Testis (tissue), 3 donors: ENCODE measurements around the gene ZAR1. TPM values are rescaled to one million over a fixed set of nuclear protein-coding genes. Genes with fewer than 3 reads are reported as not detected.

Experiments
- DNase-seq: peaks from one replicate; pipeline ENCODE4 v3.0.0-alpha.2; 2019
- H3K27ac ChIP-seq, 2 donors: fragments of 200-600 bp; sonication (generic); one replicate each; pipeline ENCODE4 v1.5.1; 2019
- H3K27me3 ChIP-seq: fragments of 200-600 bp; sonication (generic); one replicate; pipeline ENCODE4 v1.5.1; 2019
- H3K36me3 ChIP-seq: fragments of 200-600 bp; sonication (generic); one replicate; pipeline ENCODE4 v1.5.1; 2017; ENCODE audit warnings: low read depth; ENCODE audit errors: missing control alignments
- H3K4me1 ChIP-seq: fragments of 200-600 bp; sonication (generic); one replicate; pipeline ENCODE4 v1.5.1; 2019
- H3K4me3 ChIP-seq, 2 donors: fragments of 200-600 bp; sonication (generic); one replicate each; pipeline ENCODE4 v1.5.1; 2017 to 2019
- H3K9me3 ChIP-seq: fragments of 200-600 bp; sonication (generic); one replicate; pipeline ENCODE4 v1.5.1; 2017
- POLR2A ChIP-seq: fragments of 450-650 bp; IDR thresholded peaks from one replicate; pipeline ENCODE4 v1.6.1; 2017; ENCODE audit warnings: antibody characterized with exemption, mild to moderate bottlenecking, moderate library complexity
- WGBS, 2 donors: methylation state at CpG; one replicate each; pipeline ENCODE4 v1.1.5; 2018; 5-methylcytosine and 5-hydroxymethylcytosine counted together
- intact Hi-C: fragments of 100-400 bp; cut with DNase I; formaldehyde crosslinking; loops from one replicate; pipeline ENCODE4 v1.15.1; 2023; ENCODE audit warnings: low total_unique reads
- polyA plus RNA-seq: library from polyadenylated mRNA; stranded (reverse); fragments of 350-450 nt; fragmentation: Illumina TruSeq; extraction: RNeasy Lipid Tissue Mini Kit (QIAGEN cat#74804); gene quantifications from one replicate; pipeline ENCODE4 v1.2.3, GENCODE V29; 2014; ENCODE audit warnings: low read depth, low replicate concordance; ENCODE audit not compliant: insufficient read depth
- total RNA-seq, 2 donors: library from RNA; depleted of rRNA; stranded (reverse); fragments of >200 nt; gene quantifications; one replicate each; pipeline ENCODE4 v1.2.3, GENCODE V29; 2016
- TF ChIP-seq, protein P1 (sequence below), 3 experiments: fragments of 450-650 bp in 2 of 3; fragments of 200-600 bp in 1 of 3; sonication (generic) in 1 of 3; IDR thresholded peaks; one replicate each; pipeline ENCODE4 v1.5.1; 2016 to 2019; ENCODE audit warnings: antibody characterized with exemption in 3 of 3, mild to moderate bottlenecking in 2 of 3, moderate library complexity in 1 of 3

ZAR1 gene
- total and polyA plus RNA-seq, 3 donors from 2014 or later = 1.5 to 2.8 (median 2.7) TPM

DNA sequence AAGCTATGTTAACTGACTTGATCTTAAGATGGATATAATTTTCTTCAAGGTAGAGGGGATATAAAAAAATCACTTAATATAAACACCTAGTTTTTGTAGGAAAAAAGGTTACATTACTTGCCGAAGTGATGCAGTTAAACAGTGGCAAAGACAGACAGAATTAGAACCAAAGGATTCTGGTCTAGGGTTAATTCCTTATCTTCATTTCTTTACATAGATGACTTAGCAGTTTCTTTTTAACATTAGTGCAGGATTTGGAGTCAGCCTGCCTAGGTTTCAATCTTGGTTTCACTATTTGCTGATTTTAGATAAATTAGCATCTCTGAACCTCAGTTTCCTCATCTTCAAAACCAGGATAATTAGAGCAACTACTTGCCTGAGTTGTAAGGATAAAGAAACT is 14.3 kb downstream of the ZAR1 start:
- DNase-seq = no peak
- no peaks in the 10 kb centered on the region for H3K9me3 ChIP-seq
- intact Hi-C loops = no loop called here
- no peak overlapping the region for H3K4me3 ChIP-seq
- H3K27ac ChIP-seq = no peak overlapping the region
- TF ChIP-seq, protein P1, sequence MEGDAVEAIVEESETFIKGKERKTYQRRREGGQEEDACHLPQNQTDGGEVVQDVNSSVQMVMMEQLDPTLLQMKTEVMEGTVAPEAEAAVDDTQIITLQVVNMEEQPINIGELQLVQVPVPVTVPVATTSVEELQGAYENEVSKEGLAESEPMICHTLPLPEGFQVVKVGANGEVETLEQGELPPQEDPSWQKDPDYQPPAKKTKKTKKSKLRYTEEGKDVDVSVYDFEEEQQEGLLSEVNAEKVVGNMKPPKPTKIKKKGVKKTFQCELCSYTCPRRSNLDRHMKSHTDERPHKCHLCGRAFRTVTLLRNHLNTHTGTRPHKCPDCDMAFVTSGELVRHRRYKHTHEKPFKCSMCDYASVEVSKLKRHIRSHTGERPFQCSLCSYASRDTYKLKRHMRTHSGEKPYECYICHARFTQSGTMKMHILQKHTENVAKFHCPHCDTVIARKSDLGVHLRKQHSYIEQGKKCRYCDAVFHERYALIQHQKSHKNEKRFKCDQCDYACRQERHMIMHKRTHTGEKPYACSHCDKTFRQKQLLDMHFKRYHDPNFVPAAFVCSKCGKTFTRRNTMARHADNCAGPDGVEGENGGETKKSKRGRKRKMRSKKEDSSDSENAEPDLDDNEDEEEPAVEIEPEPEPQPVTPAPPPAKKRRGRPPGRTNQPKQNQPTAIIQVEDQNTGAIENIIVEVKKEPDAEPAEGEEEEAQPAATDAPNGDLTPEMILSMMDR (IDR thresholded peaks at IDR 0.05) = no peak
- no peaks in the 10 kb centered on the region for H3K27me3 ChIP-seq
- 78 to 85% methylated on average over 1 of the region's 1 CpG for WGBS, 2 donors
- H3K4me1 ChIP-seq = no peaks in the 10 kb centered on the region
- H3K36me3 ChIP-seq = no peaks in the 10 kb centered on the region

DNA sequence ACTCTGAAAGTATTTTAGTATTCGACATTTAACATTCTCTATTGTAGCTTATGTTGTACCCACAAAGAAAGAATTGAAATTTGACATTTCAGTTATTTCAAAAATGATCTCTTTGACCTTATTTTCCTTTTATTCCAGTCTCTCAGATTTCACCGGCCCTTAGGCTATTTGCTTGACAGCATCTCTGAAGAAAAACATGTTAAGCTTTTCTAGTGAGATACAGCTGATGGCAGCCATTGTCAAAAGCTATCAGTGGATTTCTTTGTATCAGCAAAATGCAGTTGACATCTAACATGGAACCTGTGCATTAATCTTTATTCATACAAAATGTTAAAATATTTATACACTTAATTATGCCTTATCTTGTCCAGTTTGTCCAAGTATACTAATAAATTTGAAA is 16.7 kb downstream of the ZAR1 start:
- no peak for TF ChIP-seq POLR2A
- TF ChIP-seq, protein P1 (IDR thresholded peaks at IDR 0.05) = no peak
- intact Hi-C loops = no loop called here
- Histone ChIP-seq H3K36me3 (no peaks in the 10 kb centered on the region), H3K4me1 (no peaks in the 10 kb centered on the region), H3K4me3 (no peak overlapping the region), H3K27me3 (no peaks in the 10 kb centered on the region), H3K9me3 (no peaks in the 10 kb centered on the region), H3K27ac (no peak overlapping the region)
- 89 to 90% methylated on average over 2 of the region's 2 CpGs for WGBS, 2 donors
- DNase-seq = no peak

- Histone ChIP-seq H3K27ac (no peak overlapping the region), H3K4me1 (no peaks in the 10 kb centered on the region), H3K36me3 (no peaks in the 10 kb centered on the region), H3K4me3 (no peak overlapping the region), H3K27me3 (no peaks in the 10 kb centered on the region), H3K9me3 (no peaks in the 10 kb centered on the region)
- intact Hi-C loops = no loop called here
- no peak for TF ChIP-seq POLR2A
- TF ChIP-seq, protein P1 (IDR thresholded peaks at IDR 0.05) = no peak
- DNase-seq = no peak
These were observed 19.5 kb downstream of the ZAR1 start for GRCh38 chr4:48509543-48509942.

GRCh38 chr4:48518143-48518542 is 28.1 kb downstream of the ZAR1 start:
- H3K36me3 ChIP-seq = no peaks in the 10 kb centered on the region
- no peaks in the 10 kb centered on the region for H3K9me3 ChIP-seq
- no peak overlapping the region for H3K4me3 ChIP-seq
- no peaks in the 10 kb centered on the region for H3K4me1 ChIP-seq
- no peak overlapping the region for H3K27ac ChIP-seq
- WGBS, 2 donors = 96 to 97% methylated on average over 3 of the region's 3 CpGs
- H3K27me3 ChIP-seq = no peaks in the 10 kb centered on the region
- no peak for DNase-seq
- no peak for TF ChIP-seq POLR2A
- TF ChIP-seq, protein P1 (IDR thresholded peaks at IDR 0.05) = no peak
- intact Hi-C loops = no loop called here

DNA sequence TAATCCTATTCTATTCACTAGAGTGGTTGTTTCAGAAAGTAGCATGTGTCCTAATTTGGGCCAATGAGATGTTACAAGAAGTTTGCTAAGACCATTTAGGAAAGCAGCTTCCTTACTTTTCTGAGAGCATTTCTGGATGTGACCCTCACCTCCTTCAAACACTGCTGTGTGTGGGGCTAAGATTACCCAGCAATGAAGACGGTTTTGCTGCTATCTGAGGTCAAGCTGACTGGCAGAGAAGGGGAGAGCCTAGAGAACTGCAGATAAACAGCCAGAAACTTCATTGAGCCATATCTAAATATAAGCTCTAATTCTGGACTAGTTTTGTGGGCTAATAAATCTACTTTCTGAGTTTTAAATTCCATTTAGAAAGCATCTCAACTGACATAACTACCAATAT is 36.4 kb downstream of the ZAR1 start:
- 60 to 70% methylated on average over 1 of the region's 1 CpG for WGBS, 2 donors
- H3K27me3 ChIP-seq = no peaks in the 10 kb centered on the region
- H3K4me3 ChIP-seq = no peak overlapping the region
- TF ChIP-seq, protein P1 (IDR thresholded peaks at IDR 0.05) = no peak
- intact Hi-C loops = no loop called here
- H3K27ac ChIP-seq = no peak overlapping the region
- DNase-seq = no peak
- H3K36me3 ChIP-seq = no peaks in the 10 kb centered on the region
- H3K4me1 ChIP-seq = no peaks in the 10 kb centered on the region
- no peaks in the 10 kb centered on the region for H3K9me3 ChIP-seq
